Pancreas (tissue), 10 donors: ENCODE results near the gene TAF4B. TPM values are rescaled to one million over a fixed set of nuclear protein-coding genes. Genes with fewer than 3 reads are reported as not detected.
"Not testable (repeated sequence)": the region's sequence is repeated elsewhere in the genome, so short reads cannot be mapped to it uniquely, and the experiment has no call there.

Source experiments
- ATAC-seq, 4 donors: fragments of 200-7000 bp; cut with Tn5 transposase; one replicate each; pipeline versions ENCODE4 v1.8.0 to v1.9.1; 2020; ENCODE audit warnings: mild to moderate bottlenecking in 4 of 4, moderate library complexity in 4 of 4
- DNase-seq, 6 donors: peaks; one replicate each; pipeline ENCODE4 v3.0.0-alpha.2; 2020
- FAIRE-seq: peaks from 2 replicates; lab custom pipeline; 2012; peaks lifted over from hg19 to GRCh38; lab: Jason Lieb, UNC
- H3K27ac ChIP-seq, 4 donors: fragments of 200-600 bp; sonication (generic); 1 replicate in 3 of 4; 2 replicates in 1 of 4; pipeline versions ENCODE4 v1.5.0 to v1.8.0; 2020
- H3K27me3 ChIP-seq, 4 donors: fragments of 200-600 bp; one replicate each; pipeline ENCODE4 v1.8.0; 2021
- H3K36me3 ChIP-seq, 3 donors: fragments of 200-600 bp; sonication (generic) in 1 of 3; one replicate each; pipeline versions ENCODE4 v1.5.0 to v1.8.0; 2020 to 2021
- H3K4me1 ChIP-seq, 3 donors: fragments of 200-600 bp; one replicate each; pipeline ENCODE4 v1.8.0; 2021
- H3K4me3 ChIP-seq, 4 donors: fragments of 200-600 bp; sonication (generic) in 2 of 4; one replicate each; pipeline versions ENCODE4 v1.5.0 to v1.8.0; 2020 to 2021
- H3K9me3 ChIP-seq, 4 donors: fragments of 200-600 bp; one replicate each; pipeline ENCODE4 v1.8.0; 2021
- CTCF ChIP-seq, 4 donors: fragments of 200-600 bp; sonication (generic) in 3 of 4; IDR thresholded peaks; one replicate each; pipeline versions ENCODE4 v1.5.0 to v1.8.0; 2021; ENCODE audit warnings: antibody characterized with exemption in 4 of 4
- WGBS, 2 donors: extraction: QIAGEN DNeasy Blood & Tissue Kit; methylation state at CpG; one replicate each; pipeline ENCODE4 v1.1.7; 2013; 5-methylcytosine and 5-hydroxymethylcytosine counted together
- intact Hi-C, 3 donors: fragments of 100-400 bp; cut with DNase I; formaldehyde crosslinking; loops; one replicate each; pipeline versions ENCODE4 v1.11.1 to v1.14.2; 2022
- polyA plus RNA-seq, 2 donors: library from polyadenylated mRNA; stranded (reverse); fragments of 200-250 nt; gene quantifications; one replicate each; pipeline ENCODE4 v1.2.3, GENCODE V29; 2013
- total RNA-seq, 6 donors: library from RNA; stranded (reverse); fragmentation: NEBNext Ultra II Directional in 4 of 6; extraction: Animal tissue kit (Norgen Biotek cat#: 25700) in 4 of 6; gene quantifications; one replicate each; pipeline versions ENCODE4 v1.2.1 to v1.2.4, GENCODE V29; 2021 to 2023
- donor health status: healthy with polysubstance abuse.
- donor health status: DM: no; HTN: no; CAD: no; lungs with moderate emphysema.
- donor health status: DM: no; HTN: no; CAD: no.
- donor health status: control.
- donor health status: control.
- donor health status: Bipolar disorder and iron deficiency.
- donor health status: DM: yes; HTN: yes; CAD: no.
- donor health status: DM: no; HTN: no; CAD: no.
- donor health status: DM: no; HTN: no; CAD: no.
- donor health status: DM: yes; HTN: yes; CAD: no.

The TAF4B gene
- total and polyA plus RNA-seq, 8 donors, result 0.94 to 3.4 (median 2.3) TPM

DNA sequence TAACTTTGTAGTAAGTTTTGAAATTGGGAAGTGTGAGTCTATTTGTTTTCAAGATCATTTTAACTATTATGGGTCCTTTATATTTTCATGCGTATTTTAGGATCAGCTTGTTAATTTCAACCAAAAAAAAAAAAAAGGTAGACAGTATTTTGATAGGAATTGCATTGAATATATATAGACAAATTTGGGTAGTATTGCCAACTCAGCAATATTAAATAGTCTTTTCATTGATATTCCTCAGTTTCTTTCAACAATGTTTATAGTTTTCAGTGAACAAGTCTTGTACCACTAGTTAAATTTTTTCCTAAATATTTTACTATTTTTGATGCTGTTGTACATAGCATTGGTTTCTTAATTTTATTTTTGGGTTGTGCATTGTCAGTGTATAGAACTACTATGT lies 149.9 kb downstream of the TAF4B start:
- Histone ChIP-seq H3K27ac (no peak overlapping the region), H3K27me3 (no peaks in the 10 kb centered on the region), H3K4me3 (no peak overlapping the region), H3K9me3 (no peaks in the 10 kb centered on the region), H3K36me3 (no peaks in the 10 kb centered on the region), H3K4me1 (no peaks in the 10 kb centered on the region)
- FAIRE-seq (no peak), ATAC-seq (no peak), DNase-seq (no peak)
- 95 to 98% methylated on average over 1 of the region's 1 CpG for WGBS, 2 donors
- no peak for TF ChIP-seq CTCF (IDR thresholded peaks at IDR 0.05)
- intact Hi-C loops, result no loop called here

DNA sequence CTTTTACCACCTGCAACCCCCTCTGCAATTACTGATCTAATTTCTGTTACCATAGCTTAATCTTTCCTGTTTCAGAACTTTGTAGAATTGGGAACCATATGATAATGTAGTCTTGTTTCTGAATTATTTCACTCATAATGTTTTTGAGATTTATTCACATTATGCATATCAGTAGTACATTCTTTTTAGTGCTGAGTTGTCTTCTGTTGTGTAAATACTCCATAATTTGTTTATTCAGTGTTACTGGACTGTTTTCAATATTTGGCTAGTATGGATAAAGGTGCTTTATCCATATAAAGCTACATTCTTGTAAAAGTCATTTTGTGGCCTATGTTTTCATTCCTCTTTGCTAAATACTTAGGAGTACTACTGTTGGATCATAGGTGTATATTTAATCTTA lies 152.5 kb downstream of the TAF4B start:
- intact Hi-C loops, result no loop called here
- FAIRE-seq (no peak), ATAC-seq (no peak), DNase-seq (no peak)
- Histone ChIP-seq H3K36me3 (no peaks in the 10 kb centered on the region), H3K4me1 (no peaks in the 10 kb centered on the region), H3K27ac (no peak overlapping the region), H3K9me3 (no peaks in the 10 kb centered on the region), H3K27me3 (no peaks in the 10 kb centered on the region), H3K4me3 (no peak overlapping the region)
- TF ChIP-seq CTCF (IDR thresholded peaks at IDR 0.05), result no peak

- not testable (repeated sequence) for ATAC-seq, H3K4me3 ChIP-seq, FAIRE-seq, H3K27me3 ChIP-seq, H3K9me3 ChIP-seq, H3K36me3 ChIP-seq, H3K27ac ChIP-seq, DNase-seq, H3K4me1 ChIP-seq
- WGBS, 2 donors, result 89 to 99% methylated on average over 8 of the region's 8 CpGs
- intact Hi-C loops, result loop anchor here in 1 of 3 donors (10.0 kb wide), 1 partner anchor 273 kb away; no protein-coding TSS in a partner anchor
These were observed 155.3 kb downstream of the TAF4B start for GRCh38 chr18:26381555-26381954.

- peak; percentile 56 to 81 (median 66) for TF ChIP-seq CTCF (IDR thresholded peaks at IDR 0.05)
- DNase-seq (no peak), ATAC-seq (peak in 3 of 4 donors; percentile 72 to 84 (median 74)), FAIRE-seq (no peak)
- H3K9me3 ChIP-seq, result no peaks in the 10 kb centered on the region
- H3K4me1 ChIP-seq, result peaks cover 0 to 4% (median 0%) of the 10 kb centered on the region in 3 donors
- intact Hi-C loops, result loop anchor here in 1 of 3 donors (10.0 kb wide), 1 partner anchor 271 kb away; no protein-coding TSS in a partner anchor
- no peaks in the 10 kb centered on the region for H3K27me3 ChIP-seq
- H3K4me3 ChIP-seq, result no peak overlapping the region
- no peak overlapping the region for H3K27ac ChIP-seq
- 14 to 16% methylated on average over 2 of the region's 2 CpGs for WGBS, 2 donors
- H3K36me3 ChIP-seq, result no peaks in the 10 kb centered on the region
These were observed 157.4 kb downstream of the TAF4B start for GRCh38 chr18:26383454-26384270.

GRCh38 chr18:26386002-26386401 lies 159.8 kb downstream of the TAF4B start:
- H3K4me1 ChIP-seq, result peaks cover 0 to 4% (median 0%) of the 10 kb centered on the region in 3 donors
- ATAC-seq, result peak in 3 of 4 donors; percentile 57 to 74 (median 74)
- no peaks in the 10 kb centered on the region for H3K9me3 ChIP-seq
- FAIRE-seq, result no peak
- no peaks in the 10 kb centered on the region for H3K27me3 ChIP-seq
- H3K27ac ChIP-seq, result no peak overlapping the region
- no peak overlapping the region for H3K4me3 ChIP-seq
- no peak for TF ChIP-seq CTCF (IDR thresholded peaks at IDR 0.05)
- no peak for DNase-seq
- intact Hi-C loops, result loop anchor here in 1 of 3 donors (10.0 kb wide), 1 partner anchor 269 kb away; no protein-coding TSS in a partner anchor
- no peaks in the 10 kb centered on the region for H3K36me3 ChIP-seq
